GM12872 (cell line): ENCODE measurements around the gene KRTAP5-3.

Experiments used
- CTCF ChIP-seq: IDR thresholded peaks from 3 replicates; pipeline ENCODE4 v1.5.1; 2011; ENCODE audit warnings: low read depth, mild to moderate bottlenecking, low read length, moderate library complexity; ENCODE audit not compliant: insufficient read depth

Gene KRTAP5-3

GRCh38 chr11:1563149-1563638 lies 45.1 kb downstream of the KRTAP5-3 start:
- TF ChIP-seq CTCF, result no peak

- TF ChIP-seq CTCF, result no peak
These were observed 45.7 kb downstream of the KRTAP5-3 start for GRCh38 chr11:1562469-1563148.

GRCh38 chr11:1561955-1562354 lies 46.3 kb downstream of the KRTAP5-3 start:
- TF ChIP-seq CTCF, result no peak

GRCh38 chr11:1561266-1561665 lies 47.0 kb downstream of the KRTAP5-3 start:
- no peak for TF ChIP-seq CTCF

GRCh38 chr11:1560649-1561251 lies 47.5 kb downstream of the KRTAP5-3 start:
- TF ChIP-seq CTCF, result no peak

GRCh38 chr11:1560002-1560648 lies 48.1 kb downstream of the KRTAP5-3 start:
- no peak for TF ChIP-seq CTCF

- no peak for TF ChIP-seq CTCF
These were observed 48.9 kb downstream of the KRTAP5-3 start for GRCh38 chr11:1559111-1559951.
